GM12892 (cell line): ENCODE results near the gene UGT3A1.

Experiments
- POLR2A ChIP-seq: IDR thresholded peaks from 2 replicates; pipeline ENCODE4 v1.6.1; 2011; ENCODE audit warnings: low read depth, low read length, control low read depth
- POLR2AphosphoS5 ChIP-seq: IDR thresholded peaks from 2 replicates; pipeline ENCODE4 v1.6.1; 2011; ENCODE audit warnings: low read depth, low read length, control low read depth
- TAF1 ChIP-seq: IDR thresholded peaks from 2 replicates; pipeline ENCODE4 v1.6.1; 2011; ENCODE audit warnings: low read depth, mild to moderate bottlenecking, control low read depth, low read length, borderline replicate concordance

DNA sequence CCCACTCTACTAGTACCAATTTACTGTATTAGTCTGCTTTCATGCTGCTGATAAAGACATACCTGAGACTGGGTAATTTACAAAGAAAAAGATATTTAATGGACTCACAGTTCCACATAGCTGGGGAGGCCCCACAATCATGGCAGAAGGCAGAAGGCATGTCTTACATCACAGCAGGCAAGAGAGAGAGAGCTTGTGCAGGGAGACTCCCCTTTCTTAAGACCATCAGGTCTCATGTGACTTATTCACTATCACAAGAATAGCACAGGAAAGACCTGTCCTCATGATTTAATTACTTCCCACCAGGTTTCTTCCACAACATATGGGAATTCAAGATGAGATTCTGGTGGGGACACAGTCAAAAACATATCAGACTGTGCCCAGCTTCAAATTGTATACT is 11.5 kb downstream of the UGT3A1 start:
- TF ChIP-seq POLR2AphosphoS5 (no peak), TAF1 (no peak), POLR2A (no peak)
